HG03565 (cell line): ENCODE results near the gene CUX1.

Experiments
- ATAC-seq: cut with Tn5 transposase; IDR thresholded peaks from one replicate; pipeline ENCODE4 v1.9.1; 2021; ENCODE audit warnings: mild to moderate bottlenecking, moderate library complexity; ENCODE audit not compliant: unreplicated experiment

Gene CUX1

DNA sequence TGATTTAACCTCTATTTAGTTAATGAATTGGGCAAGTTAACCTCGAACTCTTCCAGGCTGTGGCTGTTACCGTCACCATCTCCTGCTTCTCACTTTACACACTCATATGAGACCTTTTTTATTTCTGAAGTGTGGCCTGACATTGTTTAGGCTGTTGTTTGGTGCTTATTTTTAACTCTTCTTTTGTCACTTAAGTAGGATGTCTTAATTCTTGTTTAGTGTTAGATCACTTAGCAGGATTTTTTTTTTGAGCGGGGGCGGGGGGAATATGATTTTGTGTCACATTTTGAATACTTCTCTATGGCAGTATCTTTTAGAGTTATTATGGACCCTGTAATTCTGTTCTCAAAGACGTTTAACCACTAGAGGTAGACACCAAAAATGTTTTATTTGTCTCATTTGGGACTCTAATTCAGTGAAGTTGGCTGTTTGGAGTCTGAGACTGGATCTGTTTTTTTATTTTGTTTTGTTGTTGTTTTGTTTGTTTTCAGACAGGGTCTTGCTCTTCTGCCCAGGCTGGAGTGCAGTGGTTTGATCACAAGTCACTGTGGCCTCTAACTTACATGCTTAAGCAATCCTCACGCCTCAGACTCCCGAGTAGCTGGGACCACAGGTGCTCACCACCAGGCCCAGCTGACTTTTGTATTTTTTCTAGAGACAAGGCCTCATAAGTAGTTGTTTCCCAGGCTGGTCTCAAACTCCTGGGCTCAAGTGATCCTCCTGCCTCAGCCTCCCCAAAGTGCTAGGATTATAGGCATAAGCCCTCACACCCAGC, 73.5 kb downstream of the CUX1 start:
- ATAC-seq, result no peak

- ATAC-seq, result no peak
These were observed 74.7 kb downstream of the CUX1 start for GRCh38 chr7:101891936-101892640.

- no peak for ATAC-seq
These were observed 76.1 kb downstream of the CUX1 start for GRCh38 chr7:101893341-101894082.

GRCh38 chr7:101896316-101896715, 78.9 kb downstream of the CUX1 start:
- no peak for ATAC-seq

DNA sequence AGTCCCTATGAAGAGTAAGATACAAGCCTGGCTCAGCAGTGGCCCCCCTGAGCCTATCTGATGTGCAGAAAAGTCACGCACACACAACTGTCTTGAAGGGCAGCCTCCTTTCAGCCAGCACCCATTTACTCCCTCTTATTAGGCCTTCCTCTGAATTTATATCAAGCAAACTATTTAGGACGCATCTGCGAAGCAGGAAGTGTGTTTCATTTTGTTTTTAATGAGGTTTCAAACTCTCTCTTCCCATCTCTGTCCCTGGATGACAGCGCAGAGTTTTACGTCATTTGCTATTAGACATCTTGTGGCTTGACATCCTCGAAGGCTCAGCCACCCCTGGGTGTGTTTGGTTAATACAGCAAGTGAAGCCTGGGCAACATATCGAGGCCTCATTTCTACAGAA, 79.5 kb downstream of the CUX1 start:
- ATAC-seq, result no peak

DNA sequence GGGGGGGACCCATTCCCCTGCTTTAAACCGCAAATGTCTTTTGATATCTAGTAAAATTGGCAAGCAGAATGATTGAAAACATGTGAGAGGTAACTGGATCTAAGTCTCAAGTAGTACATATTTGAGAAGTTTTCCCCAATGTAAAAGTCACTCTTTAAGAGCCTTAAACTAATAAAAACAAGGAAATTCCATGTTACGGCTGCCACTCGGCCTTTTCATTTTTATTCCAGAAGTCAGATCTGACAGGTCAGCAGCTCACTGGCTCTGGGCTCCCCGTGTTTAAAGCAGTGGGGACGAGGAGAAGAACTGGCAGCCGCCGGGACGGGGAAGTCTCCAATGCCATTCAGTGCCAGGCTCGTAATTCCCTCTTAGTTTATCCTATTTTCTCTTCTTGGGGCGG, 80.7 kb downstream of the CUX1 start:
- ATAC-seq, result no peak

DNA sequence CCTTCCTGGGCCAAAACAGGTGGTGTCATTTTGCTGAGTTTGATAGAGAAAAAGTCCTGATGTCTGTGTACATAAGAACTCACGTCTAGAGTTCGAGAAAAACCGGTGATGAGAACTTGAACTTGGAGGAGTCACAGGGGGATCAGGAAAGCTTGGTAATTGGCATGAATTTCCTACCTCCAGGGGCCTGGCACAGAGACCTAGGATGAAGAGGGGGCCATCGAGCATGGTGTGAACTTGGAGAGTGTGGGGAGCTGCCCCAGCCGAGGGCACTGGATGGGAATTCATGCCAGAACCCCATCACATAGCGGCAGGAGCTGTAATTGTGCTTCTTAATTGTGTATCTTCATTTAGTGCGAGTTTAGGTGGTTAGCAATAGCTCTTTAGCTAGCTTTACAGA, 82.2 kb downstream of the CUX1 start:
- no peak for ATAC-seq

- no peak for ATAC-seq
These were observed 82.7 kb downstream of the CUX1 start for GRCh38 chr7:101900103-101900502.

DNA sequence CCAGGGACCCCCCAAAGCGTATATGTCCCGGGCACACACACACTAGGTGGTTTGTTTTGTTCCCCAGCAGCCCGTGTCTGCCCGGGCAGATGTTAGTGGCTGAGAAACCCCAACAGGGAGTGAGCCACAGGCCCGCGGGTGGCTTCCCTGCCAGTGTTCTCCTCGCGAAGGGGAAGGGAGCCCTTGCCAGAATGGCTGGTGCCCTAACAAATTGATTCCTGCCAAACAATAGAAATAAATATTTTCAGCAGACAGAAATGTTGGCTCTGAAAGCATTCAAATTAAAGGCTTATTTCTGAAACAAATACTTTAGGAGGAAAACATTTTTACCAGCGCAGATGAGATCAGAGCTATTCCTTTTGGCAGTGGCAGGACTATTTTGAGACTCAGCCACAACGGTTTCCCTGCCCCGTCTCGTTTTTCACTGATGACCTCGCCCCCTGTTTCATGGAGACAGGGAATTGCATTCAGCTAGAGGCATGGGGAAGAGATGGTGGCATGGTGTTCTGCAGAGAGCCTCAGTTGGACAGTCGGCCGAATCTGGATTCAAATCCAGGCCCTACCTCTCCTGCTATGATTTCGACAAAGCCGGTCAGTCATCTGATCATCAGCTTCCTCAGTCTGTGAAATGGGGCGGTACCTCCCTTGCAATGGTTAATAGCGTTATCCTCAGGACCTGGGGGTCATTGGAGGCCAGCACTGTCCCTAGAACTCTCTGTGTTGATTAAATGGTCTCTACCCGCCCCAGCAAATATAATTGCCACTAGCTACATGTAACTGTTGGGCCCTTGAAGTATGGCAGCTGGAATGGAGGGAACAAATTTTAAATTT, 84.5 kb downstream of the CUX1 start:
- ATAC-seq, result no peak

- ATAC-seq, result no peak
These were observed 85.5 kb downstream of the CUX1 start for GRCh38 chr7:101902680-101903514.

DNA sequence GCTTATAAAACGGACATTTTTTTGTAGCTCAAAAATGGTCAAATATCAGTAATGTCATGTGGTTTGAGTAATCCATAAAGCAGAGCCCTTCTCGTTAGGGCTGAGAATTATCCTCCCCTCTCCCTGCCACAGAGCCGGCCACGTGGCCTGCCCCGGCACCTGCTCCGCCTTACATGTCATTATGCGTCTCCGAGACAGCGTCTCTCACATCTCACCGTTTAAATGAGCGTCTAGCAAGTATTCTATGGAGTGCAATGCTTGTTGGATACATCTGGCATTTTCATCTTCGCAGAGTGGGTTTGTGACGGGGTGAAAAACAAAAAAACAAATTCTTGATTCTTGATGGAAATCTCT, 86.1 kb downstream of the CUX1 start:
- ATAC-seq, result no peak

GRCh38 chr7:101904019-101904418, 86.6 kb downstream of the CUX1 start:
- ATAC-seq, result no peak

- no peak for ATAC-seq
These were observed 87.9 kb downstream of the CUX1 start for GRCh38 chr7:101905203-101905865.

- ATAC-seq, result no peak
These were observed 89.1 kb downstream of the CUX1 start for GRCh38 chr7:101906291-101907240.

DNA sequence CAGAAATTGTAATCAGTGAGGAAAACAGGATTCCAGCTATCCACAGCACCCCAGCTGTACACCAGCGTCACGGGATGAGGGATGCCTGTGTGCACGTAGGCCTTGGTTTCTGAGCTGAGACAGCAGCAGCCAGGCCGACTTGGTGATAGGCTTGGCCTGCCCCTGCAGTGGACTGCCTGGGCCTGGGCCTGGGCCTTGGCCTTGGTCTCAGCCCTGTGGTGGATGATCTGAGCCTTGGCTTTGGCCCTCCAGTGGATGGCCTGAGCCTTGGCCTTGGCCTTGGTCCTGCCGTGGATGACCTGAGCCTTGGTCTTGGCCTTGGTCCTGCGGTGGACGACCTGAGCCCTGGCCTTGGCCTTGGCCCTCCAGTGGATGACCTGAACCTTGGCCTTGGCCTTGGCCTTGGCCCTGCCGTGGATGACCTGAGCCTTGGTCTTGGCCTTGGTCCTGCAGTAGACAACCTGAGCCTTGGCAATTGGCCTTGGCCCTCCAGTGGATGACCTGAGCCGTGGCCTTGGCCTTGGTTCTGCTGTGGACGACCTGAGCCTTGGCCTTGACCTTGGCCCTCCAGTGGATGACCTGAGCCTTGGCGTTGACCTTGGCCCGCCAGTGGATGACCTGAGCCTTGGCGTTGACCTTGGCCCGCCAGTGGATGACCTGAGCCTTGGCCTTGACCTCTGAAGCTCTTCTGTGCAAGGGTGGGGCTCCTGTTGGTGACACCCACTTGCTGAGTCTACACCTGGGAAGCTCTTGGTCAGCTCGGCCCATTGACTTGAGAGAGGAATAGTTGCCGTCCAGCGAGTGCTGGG, 93.8 kb downstream of the CUX1 start:
- no peak for ATAC-seq

- no peak for ATAC-seq
These were observed 94.6 kb downstream of the CUX1 start for GRCh38 chr7:101911800-101912715.

- ATAC-seq, result no peak
These were observed 95.3 kb downstream of the CUX1 start for GRCh38 chr7:101912716-101913110.
